Chondrocyte (in vitro differentiated cells): ENCODE data around the gene GALK1. TPM values are rescaled to one million over a fixed set of nuclear protein-coding genes. Genes with fewer than 3 reads are reported as not detected.
A peak's percentile ranks its signal among the peaks of the same experiment; 100 is the strongest.

Source experiments
- DNase-seq: peaks from one replicate; pipeline ENCODE4 v3.0.0; 2021; ENCODE audit warnings: mixed read lengths, low spot score
- H3K27ac Mint-ChIP-seq: one replicate; pipeline ENCODE4 v1.8.0; 2021; ENCODE audit warnings: mild to moderate bottlenecking, moderate library complexity, mixed read lengths; ENCODE audit not compliant: unreplicated experiment
- H3K27me3 Mint-ChIP-seq: 2 replicates; pipeline ENCODE4 v1.8.0; 2021; ENCODE audit warnings: low read depth, mixed read lengths
- H3K36me3 Mint-ChIP-seq: 2 replicates; pipeline ENCODE4 v1.8.0; 2021; ENCODE audit warnings: low read depth, mixed read lengths
- H3K4me1 Mint-ChIP-seq: 2 replicates; pipeline ENCODE4 v1.8.0; 2021; ENCODE audit warnings: low read depth, mild to moderate bottlenecking, mixed read lengths
- H3K4me3 Mint-ChIP-seq: one replicate; pipeline ENCODE4 v1.8.0; 2021; ENCODE audit warnings: mild to moderate bottlenecking, moderate library complexity, mixed read lengths; ENCODE audit not compliant: unreplicated experiment
- H3K9me3 Mint-ChIP-seq: 2 replicates; pipeline ENCODE4 v1.8.0; 2021; ENCODE audit warnings: low read depth, mixed read lengths
- CTCF ChIP-seq: fragments of 200-600 bp; sonication (generic); IDR thresholded peaks from 2 replicates; pipeline ENCODE4 v1.5.0; 2021; ENCODE audit warnings: antibody characterized with exemption, mild to moderate bottlenecking, moderate library complexity
- long read RNA-seq: library from polyadenylated mRNA; stranded (forward); transcript quantifications from one replicate; pipeline ENCODE4 v2.0.0, GENCODE V29; 2021
- total RNA-seq: library from RNA; stranded (reverse); gene quantifications from 3 replicates; pipeline ENCODE4 v1.2.1, GENCODE V29; 2021

Gene GALK1
- total RNA-seq = 27.8 to 34.7 TPM (median 30.0 TPM) in 3 replicates
- long read RNA-seq, transcript GALK1-205 (8 exons, 1,866 nt) = major isoform, 41 of 52 reads
- long read RNA-seq, partial matches to known transcripts = 4 of 52 reads
- long read RNA-seq, other reads (novel, unspliced or antisense) = 6 of 52 reads

GRCh38 chr17:75764711-75765421, at the start of gene GALK1:
GALK1 (minus strand) TSS chr17:75765192; CDS start chr17:75765136, 56 bp downstream.
- TF ChIP-seq CTCF = peak; percentile 77
- DNase-seq = peak; percentile 77
- Mint-ChIP-seq H3K9me3 (no peaks in the 10 kb centered on the region), H3K4me1 (peaks cover 4% of the 10 kb centered on the region), H3K27ac (no peak within 1 kb of the TSS), H3K27me3 (no peaks in the 10 kb centered on the region), H3K4me3 (peak within 1 kb of the TSS; percentile 74), H3K36me3 (peaks cover 1% of the 10 kb centered on the region)

GRCh38 chr17:75814021-75814395, 49.0 kb upstream of the GALK1 start:
- Mint-ChIP-seq H3K4me1 (peaks cover 17% of the 10 kb centered on the region), H3K27me3 (no peaks in the 10 kb centered on the region), H3K4me3 (no peak overlapping the region), H3K9me3 (no peaks in the 10 kb centered on the region), H3K27ac (no peak overlapping the region), H3K36me3 (peaks cover 9% of the 10 kb centered on the region)
- no peak for TF ChIP-seq CTCF
- DNase-seq = no peak

- no peak overlapping the region for H3K27ac Mint-ChIP-seq
- no peaks in the 10 kb centered on the region for H3K9me3 Mint-ChIP-seq
- TF ChIP-seq CTCF = no peak
- H3K36me3 Mint-ChIP-seq = peaks cover 5% of the 10 kb centered on the region
- H3K27me3 Mint-ChIP-seq = no peaks in the 10 kb centered on the region
- peak; percentile 73 for DNase-seq
- H3K4me1 Mint-ChIP-seq = peaks cover 23% of the 10 kb centered on the region
- H3K4me3 Mint-ChIP-seq = no peak overlapping the region
These were observed 48.4 kb upstream of the GALK1 start for GRCh38 chr17:75813081-75814020.

GRCh38 chr17:75812096-75813013, 47.4 kb upstream of the GALK1 start:
- H3K36me3 Mint-ChIP-seq = peaks cover 5% of the 10 kb centered on the region
- no peak overlapping the region for H3K4me3 Mint-ChIP-seq
- H3K4me1 Mint-ChIP-seq = peaks cover 29% of the 10 kb centered on the region
- H3K27me3 Mint-ChIP-seq = no peaks in the 10 kb centered on the region
- TF ChIP-seq CTCF = no peak
- peak; percentile 74 for DNase-seq
- H3K9me3 Mint-ChIP-seq = no peaks in the 10 kb centered on the region
- no peak overlapping the region for H3K27ac Mint-ChIP-seq
